ENCODE data around the gene KCNN3.

Gene KCNN3

GRCh38 chr1:154726896-154727753, 143.0 kb downstream of the KCNN3 start:
- no peak for TF ChIP-seq CTCF (IDR thresholded peaks at IDR 0.05; ENCODE audit: extremely low read depth, missing control alignments)
- no peak for DNase-seq (ENCODE audit: low spot score)

- no peak for DNase-seq (ENCODE audit: low spot score)
- no peak for TF ChIP-seq CTCF (IDR thresholded peaks at IDR 0.05; ENCODE audit: extremely low read depth, missing control alignments)
These were observed 143.6 kb downstream of the KCNN3 start for GRCh38 chr1:154726443-154726842.

- DNase-seq (ENCODE audit: low spot score), result no peak
- no peak for TF ChIP-seq CTCF (IDR thresholded peaks at IDR 0.05; ENCODE audit: extremely low read depth, missing control alignments)
These were observed 144.2 kb downstream of the KCNN3 start for GRCh38 chr1:154725865-154726264.

GRCh38 chr1:154720328-154721297, 149.5 kb downstream of the KCNN3 start:
- no peak for DNase-seq (ENCODE audit: low spot score)
- TF ChIP-seq CTCF (IDR thresholded peaks at IDR 0.05; ENCODE audit: extremely low read depth, missing control alignments), result no peak

GRCh38 chr1:154719586-154720327, 150.3 kb downstream of the KCNN3 start:
- TF ChIP-seq CTCF (IDR thresholded peaks at IDR 0.05; ENCODE audit: extremely low read depth, missing control alignments), result no peak
- DNase-seq (ENCODE audit: low spot score), result no peak

GRCh38 chr1:154718566-154718965, 151.5 kb downstream of the KCNN3 start:
- no peak for DNase-seq (ENCODE audit: low spot score)
- TF ChIP-seq CTCF (IDR thresholded peaks at IDR 0.05; ENCODE audit: extremely low read depth, missing control alignments), result no peak
